Measurements from ENCODE around the gene TIMP1.

The TIMP1 gene

GRCh38 chrX:47574076-47574546 is 8.1 kb upstream of the TIMP1 start:
- no peak for FAIRE-seq

DNA sequence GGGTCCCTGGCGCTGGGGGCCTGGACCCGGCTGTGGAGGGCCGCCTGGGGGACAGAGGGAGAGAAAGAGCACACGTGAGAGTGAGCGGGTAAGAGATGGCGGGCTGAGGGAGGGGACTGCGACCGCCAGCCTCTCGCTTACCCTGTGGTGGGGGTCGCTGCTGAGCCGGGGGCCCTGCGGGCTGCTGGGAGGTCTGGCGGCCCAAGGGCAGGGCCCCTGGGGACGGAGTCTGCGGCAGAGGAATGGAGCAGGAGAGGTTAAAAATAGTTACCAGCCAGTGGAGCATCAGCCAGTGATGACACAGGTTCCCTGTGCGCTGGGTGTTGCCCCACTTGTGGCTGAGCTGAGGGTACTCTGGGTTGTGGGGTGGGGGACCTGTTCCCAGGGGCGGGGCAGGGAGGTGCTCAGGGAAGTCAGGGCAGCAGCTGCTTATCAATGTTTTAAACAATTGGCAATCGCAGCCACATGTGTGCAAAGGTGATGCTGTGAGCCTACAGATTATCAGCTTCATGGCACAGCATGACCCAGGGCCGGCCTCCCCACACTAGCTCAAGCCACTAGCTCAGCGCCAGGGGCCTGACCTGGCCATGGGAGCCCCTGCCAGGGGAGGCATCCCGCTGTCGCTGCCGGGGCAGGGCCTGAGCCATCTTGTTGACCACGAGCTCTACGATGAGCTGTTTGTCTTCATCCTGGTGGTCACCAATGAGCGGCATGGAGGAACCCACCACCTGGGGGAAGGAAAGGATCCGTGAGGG is 7.5 kb upstream of the TIMP1 start:
- FAIRE-seq: no peak

- no peak for FAIRE-seq
These were observed 6.0 kb upstream of the TIMP1 start for GRCh38 chrX:47576021-47576898.

DNA sequence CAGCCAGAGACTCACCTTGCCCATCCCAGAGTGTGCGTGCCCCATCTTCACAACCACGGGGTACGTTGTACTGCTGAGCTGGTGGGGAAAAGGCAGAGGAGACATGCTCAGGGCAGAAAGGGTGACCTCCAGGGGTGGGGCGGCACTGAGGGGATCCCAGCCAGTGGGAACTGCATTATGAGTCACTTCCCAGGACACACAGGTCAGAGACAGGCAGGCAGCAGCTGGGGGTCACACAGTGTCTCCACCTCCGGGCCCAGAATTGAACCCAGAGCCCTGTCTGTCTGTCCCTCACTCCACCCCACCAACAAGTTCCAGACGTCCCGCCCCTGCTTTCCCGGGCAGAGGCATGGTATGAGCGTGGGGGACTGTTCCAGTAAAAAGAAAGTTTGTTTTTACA is 4.8 kb upstream of the TIMP1 start:
- FAIRE-seq: no peak

DNA sequence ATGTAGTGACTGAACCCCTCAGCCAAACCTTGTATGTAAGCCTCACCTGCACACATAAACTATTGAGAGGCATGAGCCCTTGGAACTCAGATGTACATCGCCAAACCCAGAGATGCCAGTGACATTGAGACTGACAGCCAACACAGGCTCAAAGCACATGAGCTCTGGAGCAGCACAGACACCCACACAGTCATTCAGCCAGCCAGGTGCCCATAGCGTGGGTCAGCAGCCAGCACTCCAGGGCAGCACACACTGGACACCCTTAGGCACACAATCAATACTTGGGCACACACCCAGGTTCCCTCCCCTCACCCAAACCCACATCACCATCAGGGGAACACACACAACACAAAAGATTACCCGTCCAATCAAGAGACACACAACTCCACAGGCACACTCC is 4.3 kb upstream of the TIMP1 start:
- no peak for FAIRE-seq

DNA sequence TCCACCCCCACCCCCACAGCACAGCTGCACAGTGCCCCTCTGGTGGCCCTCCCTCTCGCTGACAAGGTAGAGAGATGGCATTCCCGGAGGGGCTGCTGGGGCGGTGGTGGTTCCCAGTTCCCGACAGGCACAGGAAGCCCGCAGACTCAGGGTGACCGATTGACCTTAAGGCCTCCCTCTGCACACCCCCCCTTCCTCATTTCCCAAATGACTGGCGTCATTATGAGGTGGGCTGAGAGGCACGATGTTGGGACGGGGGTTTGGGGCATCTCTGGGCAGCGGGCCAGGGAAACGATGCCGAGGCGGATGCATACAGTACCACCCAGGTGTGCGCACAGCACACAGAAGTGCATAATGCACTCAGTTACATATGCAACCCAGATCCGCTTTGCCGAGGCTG is 3.5 kb upstream of the TIMP1 start:
- no peak for FAIRE-seq

DNA sequence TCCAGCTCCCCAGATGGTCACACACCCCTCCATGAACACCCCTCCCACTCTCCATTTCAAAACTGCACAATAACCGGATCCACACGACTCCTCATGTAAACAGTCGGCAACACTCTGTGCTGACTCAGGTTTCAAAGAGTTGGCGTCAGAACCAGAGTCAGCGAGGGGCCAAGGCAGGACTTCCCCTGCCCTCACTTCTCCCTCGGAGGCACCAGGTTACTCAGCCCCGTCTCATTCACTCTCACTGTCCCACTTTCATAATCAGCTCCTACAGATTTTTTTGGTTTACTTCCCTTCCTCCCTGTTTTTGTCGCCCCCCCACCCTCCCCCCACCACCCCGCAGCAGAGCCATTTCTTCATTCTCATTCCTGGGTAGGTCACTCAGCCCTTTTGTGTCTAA is 2.7 kb upstream of the TIMP1 start:
- FAIRE-seq: no peak

GRCh38 chrX:47583240-47583861 is 1.1 kb downstream of the TIMP1 start:
- no peak for FAIRE-seq

DNA sequence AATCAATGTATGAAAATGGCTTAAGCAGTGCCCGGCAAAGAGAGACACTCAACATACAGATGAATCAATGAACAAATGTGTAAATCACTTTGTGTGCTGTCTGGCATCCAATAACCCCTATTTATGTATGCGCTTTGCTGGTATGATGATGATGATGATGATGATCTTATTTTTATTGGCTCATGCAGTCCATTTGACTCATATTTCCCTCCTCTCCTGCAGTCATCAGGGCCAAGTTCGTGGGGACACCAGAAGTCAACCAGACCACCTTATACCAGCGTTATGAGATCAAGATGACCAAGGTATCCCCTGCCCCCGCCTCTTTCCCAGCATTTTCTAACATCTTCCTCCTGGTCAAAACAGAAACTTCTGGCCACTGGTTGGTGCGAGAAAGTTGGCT is 2.5 kb downstream of the TIMP1 start:
- no peak for FAIRE-seq

- no peak for FAIRE-seq
These were observed 3.0 kb downstream of the TIMP1 start for GRCh38 chrX:47585273-47585672.

- FAIRE-seq: no peak
These were observed 4.0 kb downstream of the TIMP1 start for GRCh38 chrX:47586043-47586787.

GRCh38 chrX:47587091-47587891 is 5.1 kb downstream of the TIMP1 start:
- no peak for FAIRE-seq

DNA sequence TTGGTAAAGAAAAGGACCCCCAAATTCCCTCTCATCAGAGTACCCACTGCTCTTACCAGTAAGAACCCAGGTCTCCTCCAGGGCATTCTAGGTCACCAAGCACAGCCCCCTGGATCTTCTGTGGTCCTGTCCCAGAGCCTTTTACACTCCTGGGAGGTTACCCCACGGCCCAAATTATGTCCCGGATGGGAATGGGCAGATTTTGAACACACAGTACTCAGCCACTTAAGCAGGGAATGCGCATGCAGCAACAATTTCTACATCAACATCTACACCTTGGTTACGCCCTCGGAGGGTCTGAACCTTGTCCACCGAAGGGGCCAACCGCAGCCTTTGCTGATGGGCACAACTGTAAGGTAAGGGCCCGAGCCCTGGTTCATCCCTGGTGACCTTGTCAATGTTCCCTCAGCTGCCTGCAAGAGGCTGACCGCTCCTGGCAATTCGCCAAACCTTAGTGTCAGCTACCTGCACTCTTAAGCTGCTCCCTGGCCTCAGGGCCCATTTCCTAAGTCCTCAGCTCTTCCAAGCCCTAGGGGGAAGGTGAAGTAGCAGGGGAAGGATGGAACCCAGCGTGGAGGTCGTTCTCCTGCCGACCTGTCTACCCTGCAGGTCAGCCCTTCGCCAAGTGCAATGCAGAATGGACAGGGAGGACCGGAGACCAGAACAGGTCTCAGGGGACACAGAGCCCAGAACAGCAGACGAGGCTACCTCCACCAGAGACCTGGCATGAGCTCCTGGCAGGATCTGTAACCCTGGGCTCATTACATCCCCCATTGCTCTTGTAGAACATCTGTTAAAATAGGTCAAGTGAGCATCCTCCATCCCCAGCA is 5.9 kb downstream of the TIMP1 start:
- FAIRE-seq: no peak

- FAIRE-seq: no peak
These were observed 8.7 kb downstream of the TIMP1 start for GRCh38 chrX:47590984-47591383.

DNA sequence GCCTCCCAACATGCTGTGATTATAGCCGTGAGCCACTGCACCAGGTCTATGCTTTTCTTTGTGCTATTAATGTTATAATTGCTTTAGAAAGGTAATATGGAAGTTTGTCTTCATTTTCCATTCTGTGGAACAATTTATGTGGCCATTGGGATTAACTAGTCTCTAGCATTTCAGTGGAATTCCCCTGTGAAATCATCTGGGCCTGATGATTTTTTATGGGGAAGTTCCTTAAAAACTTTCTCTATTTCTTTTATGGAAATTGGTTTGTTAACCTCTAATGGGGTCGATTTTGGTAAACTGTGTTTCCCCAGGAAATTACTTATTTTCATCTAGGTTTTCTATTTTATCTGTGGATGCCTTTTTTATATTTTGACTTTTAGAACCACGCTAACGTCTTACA is 11.3 kb downstream of the TIMP1 start:
- FAIRE-seq: no peak

DNA sequence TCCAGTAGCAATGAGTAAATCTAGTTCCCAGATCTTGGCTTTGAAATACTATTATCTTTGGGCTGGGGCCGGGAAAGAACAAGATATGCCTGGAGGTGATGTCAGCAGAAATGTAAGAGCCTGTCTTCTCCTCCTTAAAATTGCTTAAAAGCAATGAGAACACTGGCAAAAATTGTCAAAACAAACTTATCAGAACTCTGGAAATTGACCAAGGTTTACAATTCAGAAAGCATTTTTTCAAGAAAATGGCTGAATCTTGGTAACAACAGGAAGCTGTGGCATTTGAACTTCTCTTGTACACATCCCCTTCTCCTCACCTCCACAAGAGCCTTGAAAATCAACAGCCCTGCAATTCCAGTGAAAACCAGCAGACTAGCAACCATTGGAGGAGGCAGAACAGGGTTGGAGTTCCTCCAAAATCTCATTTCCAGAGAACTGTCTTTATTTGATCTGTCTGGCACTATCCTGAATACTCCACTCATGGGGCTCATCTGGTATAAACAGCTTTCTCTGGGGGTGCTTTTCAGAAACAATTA is 13.5 kb downstream of the TIMP1 start:
- FAIRE-seq: no peak

DNA sequence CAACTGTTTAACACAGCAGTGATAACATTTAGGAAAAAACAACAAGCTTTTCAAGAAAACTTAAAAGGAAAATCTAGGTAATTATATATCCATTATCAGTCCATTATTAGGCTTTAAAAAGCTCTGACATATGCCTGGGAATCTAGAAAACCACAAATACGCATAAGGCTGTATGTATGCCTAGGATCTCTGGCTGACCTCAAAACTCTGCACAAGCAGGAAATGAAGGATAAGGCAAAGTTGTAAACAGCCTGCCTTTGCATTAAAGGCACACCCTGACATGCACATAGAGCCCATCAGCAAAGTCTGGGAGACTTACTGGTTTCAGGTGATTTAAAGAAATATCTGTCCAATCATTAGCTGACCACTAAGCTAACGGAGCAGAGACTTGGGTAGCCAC is 14.0 kb downstream of the TIMP1 start:
- FAIRE-seq: no peak

- FAIRE-seq: no peak
These were observed 15.0 kb downstream of the TIMP1 start for GRCh38 chrX:47597222-47597621.

DNA sequence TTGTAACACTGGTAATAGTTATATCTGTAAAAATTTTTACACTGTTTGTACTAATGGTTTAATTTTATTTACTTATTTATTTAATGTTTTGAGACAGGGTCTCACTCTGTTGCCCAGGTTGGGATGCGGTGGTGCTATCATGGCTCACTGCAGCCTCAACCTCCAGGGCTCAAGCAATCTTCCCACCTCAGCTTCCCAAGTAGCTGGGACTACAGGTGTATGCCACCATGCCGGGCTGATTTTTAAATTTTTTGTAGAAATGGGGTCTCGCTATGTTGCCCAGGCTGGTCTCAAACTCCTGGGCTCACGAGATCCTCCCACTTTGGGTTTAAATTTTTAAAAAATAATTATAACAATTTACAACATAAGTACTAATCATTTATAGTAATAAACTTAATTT is 20.9 kb downstream of the TIMP1 start:
- FAIRE-seq: peak; percentile 13

DNA sequence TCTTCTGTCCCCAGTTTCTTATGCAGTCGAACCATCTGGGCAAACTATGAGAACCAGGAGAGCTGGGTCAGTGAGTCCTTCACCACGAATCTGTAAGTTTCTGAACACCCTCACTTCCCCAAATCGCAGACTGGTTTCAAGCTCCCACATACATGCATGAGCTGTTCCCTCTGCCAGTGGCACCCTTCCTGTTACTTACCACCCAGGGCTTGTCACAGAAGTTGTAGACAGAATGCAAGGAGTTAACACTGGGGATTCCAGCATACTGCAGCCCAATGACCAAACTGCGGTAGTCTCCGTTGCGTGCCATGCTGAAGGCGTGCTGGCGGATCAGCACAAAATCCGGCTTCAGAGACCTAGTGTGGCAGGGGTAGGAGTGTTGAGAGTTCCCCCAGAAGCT is 22.8 kb downstream of the TIMP1 start:
- no peak for FAIRE-seq

GRCh38 chrX:47607091-47607490 is 24.9 kb downstream of the TIMP1 start:
- FAIRE-seq: no peak
